Right lobe of liver (tissue), 6 donors: ENCODE data around the gene PDP2. TPM values are rescaled to one million over a fixed set of nuclear protein-coding genes. Genes with fewer than 3 reads are reported as not detected.

ENCODE experiments used
- ATAC-seq, 4 donors: fragments of 200-7000 bp; cut with Tn5 transposase; one replicate each; pipeline ENCODE4 v1.9.1; 2020; ENCODE audit warnings: mild to moderate bottlenecking in 4 of 4, moderate library complexity in 4 of 4
- DNase-seq, 3 donors: peaks; one replicate each; pipeline ENCODE4 v3.0.0-alpha.2; 2020
- H3K27ac ChIP-seq, 3 donors: fragments of 200-600 bp; one replicate each; pipeline ENCODE4 v1.8.0; 2022
- H3K27me3 ChIP-seq, 2 donors: fragments of 200-600 bp; one replicate each; pipeline ENCODE4 v1.8.0; 2022
- H3K36me3 ChIP-seq, 4 donors: fragments of 200-600 bp; sonication (generic) in 1 of 4; one replicate each; pipeline versions ENCODE4 v1.5.1 to v1.8.0; 2017 to 2022; ENCODE audit warnings: control low read depth in 1 of 4
- H3K4me1 ChIP-seq, 4 donors: fragments of 200-600 bp; sonication (generic) in 1 of 4; one replicate each; pipeline versions ENCODE4 v1.5.1 to v1.8.0; 2017 to 2022; ENCODE audit warnings: control low read depth in 1 of 4
- H3K4me3 ChIP-seq, 3 donors: fragments of 200-600 bp; one replicate each; pipeline ENCODE4 v1.8.0; 2022
- H3K9me3 ChIP-seq, 4 donors: fragments of 200-600 bp; sonication (generic) in 1 of 4; one replicate each; pipeline versions ENCODE4 v1.5.1 to v1.8.0; 2017 to 2022; ENCODE audit warnings: control low read depth in 1 of 4
- POLR2A ChIP-seq: fragments of 450-650 bp; IDR thresholded peaks from one replicate; pipeline ENCODE4 v1.6.1; 2017; ENCODE audit warnings: antibody characterized with exemption, mild to moderate bottlenecking
- WGBS: methylation state at CpG from one replicate; pipeline ENCODE4 v1.1.6; 2018; ENCODE audit warnings: low coverage, low lambda C conversion rate; ENCODE audit not compliant: insufficient coverage; ENCODE audit errors: missing lambda C conversion rate; 5-methylcytosine and 5-hydroxymethylcytosine counted together
- intact Hi-C, 2 donors: fragments of 100-400 bp; cut with DNase I; formaldehyde crosslinking; loops; one replicate each; pipeline versions ENCODE4 v1.11.2 to v1.14.1; 2022
- total RNA-seq, 6 experiments: library from RNA; depleted of rRNA in 2 of 6; stranded (reverse); fragments of >200 nt in 2 of 6; fragmentation: NEBNext Ultra II Directional in 3 of 6; extraction: Animal tissue kit (Norgen Biotek cat#: 25700) in 3 of 6; gene quantifications; one replicate each; pipeline versions ENCODE4 v1.1.0 to v1.2.4, GENCODE V29; 2016 to 2023
- TF ChIP-seq, protein P1 (sequence below), 4 donors: fragments of 200-600 bp in 3 of 4; fragments of 450-650 bp in 1 of 4; IDR thresholded peaks; one replicate each; pipeline versions ENCODE4 v1.5.1 to v1.8.0; 2016 to 2022; ENCODE audit warnings: antibody characterized with exemption in 4 of 4, mild to moderate bottlenecking in 2 of 4
- donor health status: DM: no; HTN: yes; CAD: no.
- donor health status: DM: no; HTN: no; CAD: no.
- donor health status: DM: no; HTN: no; CAD: no.
- donor health status: DM: no; HTN: yes; CAD: no.
- donor health status: DM: no; HTN: yes; CAD: no.

Gene PDP2
- total RNA-seq, 6 experiments from 2014 or later: 5.1 to 15.5 (median 10.8) TPM

DNA sequence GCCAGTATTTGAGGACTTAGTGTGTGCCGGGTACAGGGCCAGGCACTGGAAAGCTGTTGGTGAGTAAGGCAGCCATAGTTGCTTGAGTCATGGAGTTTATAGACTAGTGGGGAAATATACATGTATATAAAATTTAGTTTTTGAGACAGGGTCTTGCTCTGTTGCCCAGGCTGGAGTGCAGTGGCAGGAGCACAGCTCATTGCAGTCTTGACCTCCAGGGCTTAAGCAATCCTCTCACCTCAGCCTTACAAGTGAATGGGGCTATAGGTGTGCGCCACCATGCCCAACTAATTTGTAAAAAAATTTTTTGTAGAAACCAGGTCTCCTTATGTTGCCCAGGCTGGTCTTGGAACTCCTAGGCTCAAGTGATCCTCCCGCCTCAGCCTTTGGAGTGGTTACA is 2.4 kb downstream of the PDP2 start:
- 96% methylated on average over 2 of the region's 3 CpGs for WGBS
- H3K27me3 ChIP-seq: no peaks in the 10 kb centered on the region
- TF ChIP-seq, protein P1, sequence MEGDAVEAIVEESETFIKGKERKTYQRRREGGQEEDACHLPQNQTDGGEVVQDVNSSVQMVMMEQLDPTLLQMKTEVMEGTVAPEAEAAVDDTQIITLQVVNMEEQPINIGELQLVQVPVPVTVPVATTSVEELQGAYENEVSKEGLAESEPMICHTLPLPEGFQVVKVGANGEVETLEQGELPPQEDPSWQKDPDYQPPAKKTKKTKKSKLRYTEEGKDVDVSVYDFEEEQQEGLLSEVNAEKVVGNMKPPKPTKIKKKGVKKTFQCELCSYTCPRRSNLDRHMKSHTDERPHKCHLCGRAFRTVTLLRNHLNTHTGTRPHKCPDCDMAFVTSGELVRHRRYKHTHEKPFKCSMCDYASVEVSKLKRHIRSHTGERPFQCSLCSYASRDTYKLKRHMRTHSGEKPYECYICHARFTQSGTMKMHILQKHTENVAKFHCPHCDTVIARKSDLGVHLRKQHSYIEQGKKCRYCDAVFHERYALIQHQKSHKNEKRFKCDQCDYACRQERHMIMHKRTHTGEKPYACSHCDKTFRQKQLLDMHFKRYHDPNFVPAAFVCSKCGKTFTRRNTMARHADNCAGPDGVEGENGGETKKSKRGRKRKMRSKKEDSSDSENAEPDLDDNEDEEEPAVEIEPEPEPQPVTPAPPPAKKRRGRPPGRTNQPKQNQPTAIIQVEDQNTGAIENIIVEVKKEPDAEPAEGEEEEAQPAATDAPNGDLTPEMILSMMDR (IDR thresholded peaks at IDR 0.05): no peak
- no peak for TF ChIP-seq POLR2A

DNA sequence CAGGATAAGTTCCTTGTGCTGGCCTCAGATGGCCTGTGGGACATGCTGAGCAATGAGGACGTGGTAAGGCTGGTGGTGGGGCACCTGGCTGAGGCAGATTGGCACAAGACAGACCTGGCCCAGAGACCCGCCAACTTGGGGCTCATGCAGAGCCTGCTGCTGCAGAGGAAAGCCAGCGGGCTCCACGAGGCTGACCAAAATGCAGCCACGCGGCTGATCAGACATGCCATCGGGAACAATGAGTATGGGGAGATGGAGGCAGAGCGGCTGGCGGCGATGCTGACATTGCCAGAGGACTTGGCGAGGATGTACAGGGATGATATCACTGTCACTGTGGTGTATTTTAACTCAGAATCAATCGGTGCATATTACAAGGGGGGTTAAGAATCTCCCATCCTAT is 5.2 kb downstream of the PDP2 start:
- Histone ChIP-seq H3K4me1 (peaks cover 0 to 16% (median 0%) of the 10 kb centered on the region in 4 donors), H3K9me3 (no peaks in the 10 kb centered on the region), H3K4me3 (no peak overlapping the region), H3K36me3 (peaks cover 0 to 28% (median 2%) of the 10 kb centered on the region in 4 donors), H3K27ac (no peak overlapping the region), H3K27me3 (no peaks in the 10 kb centered on the region)
- 79% methylated on average over 9 of the region's 12 CpGs for WGBS
- DNase-seq (peak in 1 of 3 donors; percentile 20), ATAC-seq (no peak)
- intact Hi-C loops: no loop called here
- no peak for TF ChIP-seq POLR2A
- TF ChIP-seq, protein P1 (IDR thresholded peaks at IDR 0.05): no peak

More for the DNA sequence above, 2.4 kb downstream of the PDP2 start:
- no peak for DNase-seq
- ATAC-seq: no peak
- H3K27ac ChIP-seq: no peak overlapping the region
- intact Hi-C loops: no loop called here
- no peak overlapping the region for H3K4me3 ChIP-seq
- no peaks in the 10 kb centered on the region for H3K9me3 ChIP-seq
- H3K4me1 ChIP-seq: peaks cover 0 to 22% (median 0%) of the 10 kb centered on the region in 4 donors
- peaks cover 0 to 28% (median 2%) of the 10 kb centered on the region in 4 donors for H3K36me3 ChIP-seq

DNA sequence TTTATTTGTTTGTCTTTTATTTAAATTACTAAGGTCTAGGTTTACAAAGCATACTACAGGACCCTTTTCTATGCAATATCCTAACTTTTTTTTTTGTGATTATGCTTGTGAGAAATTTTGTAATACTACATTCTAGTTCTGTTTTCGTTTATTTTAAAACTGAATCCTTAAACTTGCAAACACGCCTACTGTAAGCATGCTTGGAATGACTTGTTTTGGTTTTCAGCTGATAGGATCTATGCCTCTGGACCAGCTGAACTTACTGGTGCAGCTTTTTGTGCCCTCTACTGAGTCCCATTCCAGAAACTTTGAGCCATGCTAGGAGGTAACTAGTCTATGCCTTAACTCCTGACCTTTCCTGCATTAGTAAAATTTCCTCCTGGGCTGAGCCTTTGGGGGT is 6.0 kb downstream of the PDP2 start:
- Histone ChIP-seq H3K36me3 (peaks cover 0 to 28% (median 2%) of the 10 kb centered on the region in 4 donors), H3K4me3 (no peak overlapping the region), H3K4me1 (peaks cover 0 to 14% (median 0%) of the 10 kb centered on the region in 4 donors), H3K27me3 (no peaks in the 10 kb centered on the region), H3K9me3 (no peaks in the 10 kb centered on the region), H3K27ac (no peak overlapping the region)
- TF ChIP-seq, protein P1 (IDR thresholded peaks at IDR 0.05): no peak
- TF ChIP-seq POLR2A: no peak
- no peak for ATAC-seq
- DNase-seq: no peak
- intact Hi-C loops: no loop called here
- 69% methylated on average over 2 of the region's 2 CpGs for WGBS

DNA sequence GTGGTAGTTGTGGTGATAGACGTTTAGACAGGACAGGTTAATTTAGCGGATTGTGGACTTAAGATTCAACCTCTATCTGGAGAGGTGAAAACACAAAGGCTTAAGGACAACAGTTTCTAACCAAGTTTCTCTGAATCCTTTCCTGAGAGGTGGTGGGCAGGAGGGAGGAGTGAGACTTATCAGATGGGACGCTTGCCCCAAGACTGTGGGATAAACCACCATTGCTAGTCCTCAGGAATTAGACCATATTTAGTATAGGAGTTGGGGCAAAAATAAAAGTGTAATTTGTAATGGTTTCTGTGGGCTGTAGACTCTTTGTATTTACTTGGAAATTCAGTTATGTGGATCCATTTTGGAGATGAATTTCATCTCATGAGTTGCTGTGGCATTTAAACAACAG is 6.6 kb downstream of the PDP2 start:
- H3K4me3 ChIP-seq: no peak overlapping the region
- WGBS: 71% methylated on average over 3 of the region's 3 CpGs
- no peaks in the 10 kb centered on the region for H3K27me3 ChIP-seq
- H3K9me3 ChIP-seq: no peaks in the 10 kb centered on the region
- H3K36me3 ChIP-seq: peaks cover 0 to 28% (median 2%) of the 10 kb centered on the region in 4 donors
- peaks cover 0 to 10% (median 0%) of the 10 kb centered on the region in 4 donors for H3K4me1 ChIP-seq
- DNase-seq: no peak
- intact Hi-C loops: no loop called here
- H3K27ac ChIP-seq: no peak overlapping the region
- ATAC-seq: no peak
- TF ChIP-seq, protein P1 (IDR thresholded peaks at IDR 0.05): no peak
- no peak for TF ChIP-seq POLR2A
